NCI-H2029 treated with DMSO at 0.1 percent for 48 hours (cell line): ENCODE data around the gene WDFY4.

Experiments
- DNase-seq: peaks from one replicate; lab custom pipeline; 2025; lab: John Stamatoyannopoulos, UW

Gene WDFY4

DNA sequence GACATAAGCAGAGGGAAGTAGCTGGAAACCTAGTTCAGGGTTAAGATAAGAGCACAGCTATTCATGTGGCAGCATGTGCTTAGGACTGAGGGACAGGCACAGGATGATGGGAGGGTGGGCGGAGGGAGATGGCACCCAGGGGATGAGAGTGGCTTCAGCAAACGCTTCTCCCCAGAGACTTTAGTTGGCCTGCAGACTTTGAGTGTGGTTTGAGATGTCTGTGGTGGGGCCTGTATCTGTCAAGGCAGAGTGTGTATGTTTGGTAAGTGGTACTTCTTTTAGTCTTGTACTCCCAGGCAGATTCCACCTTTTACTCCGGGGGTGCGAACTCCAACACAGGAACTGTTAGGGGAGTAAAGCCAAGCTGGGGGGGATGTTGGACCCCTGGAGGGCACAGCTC is 88.9 kb downstream of the WDFY4 start:
- no peak for DNase-seq

GRCh38 chr10:48774416-48775205 is 89.9 kb downstream of the WDFY4 start:
- no peak for DNase-seq

DNA sequence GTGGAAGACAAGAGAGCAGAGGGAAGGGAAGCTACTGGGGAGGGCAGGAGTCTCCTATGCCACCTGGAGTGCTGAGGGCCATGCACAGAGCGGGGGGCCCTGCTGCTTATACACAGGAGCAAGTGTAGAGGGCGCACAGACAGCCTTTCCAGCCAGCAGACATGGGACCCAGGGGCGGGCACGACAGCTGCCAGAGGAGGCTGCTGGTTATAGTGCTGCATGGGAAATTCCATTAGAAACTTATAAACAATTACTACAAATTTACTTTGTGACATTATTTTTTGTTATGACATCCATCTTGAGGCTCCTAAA is 90.5 kb downstream of the WDFY4 start:
- DNase-seq: no peak

- no peak for DNase-seq
Measured at GRCh38 chr10:48776005-48776522, 91.4 kb downstream of the WDFY4 start.

DNA sequence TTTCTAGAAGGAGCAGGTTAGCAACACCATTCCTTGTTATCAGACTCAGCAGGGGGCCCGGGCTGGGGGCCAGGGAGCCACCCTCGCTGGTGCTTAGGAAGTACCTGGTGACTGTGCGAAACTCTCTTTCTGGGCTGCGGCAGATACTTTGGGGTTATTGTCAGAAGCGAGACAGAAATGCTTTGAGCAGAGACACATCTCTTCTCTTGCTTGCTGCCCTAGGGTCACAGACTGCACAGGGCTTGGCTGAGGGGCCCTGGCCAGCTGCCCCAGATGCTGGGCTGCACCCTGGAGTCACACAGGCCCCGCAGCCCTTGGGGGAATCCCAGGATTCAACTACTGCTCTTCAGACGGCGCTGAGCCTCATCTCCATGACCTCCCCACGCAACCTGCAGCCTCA is 91.9 kb downstream of the WDFY4 start:
- no peak for DNase-seq

DNA sequence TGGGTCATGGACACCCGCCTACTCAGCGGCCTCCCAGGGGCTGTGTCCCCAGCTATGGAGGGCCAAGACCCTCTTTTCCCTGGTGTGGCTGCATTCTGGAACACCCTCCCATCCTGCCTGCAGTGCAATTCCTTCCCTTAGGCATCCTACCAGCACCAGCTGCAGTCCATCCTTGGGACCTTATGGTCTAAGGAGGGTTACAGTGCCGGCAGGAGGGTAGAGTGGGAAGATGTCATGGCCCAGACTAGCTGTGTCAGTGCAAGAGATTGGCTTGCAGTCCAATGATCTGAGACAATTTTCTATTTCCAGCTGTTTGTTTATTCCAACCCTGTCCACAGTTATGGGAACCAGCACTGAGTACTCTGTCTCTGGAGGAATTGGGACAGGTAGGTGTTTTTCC is 92.4 kb downstream of the WDFY4 start:
- no peak for DNase-seq

- DNase-seq: no peak
Measured at GRCh38 chr10:48778193-48778857, 93.7 kb downstream of the WDFY4 start.

- DNase-seq: no peak
Measured at GRCh38 chr10:48779077-48779476, 94.4 kb downstream of the WDFY4 start.

DNA sequence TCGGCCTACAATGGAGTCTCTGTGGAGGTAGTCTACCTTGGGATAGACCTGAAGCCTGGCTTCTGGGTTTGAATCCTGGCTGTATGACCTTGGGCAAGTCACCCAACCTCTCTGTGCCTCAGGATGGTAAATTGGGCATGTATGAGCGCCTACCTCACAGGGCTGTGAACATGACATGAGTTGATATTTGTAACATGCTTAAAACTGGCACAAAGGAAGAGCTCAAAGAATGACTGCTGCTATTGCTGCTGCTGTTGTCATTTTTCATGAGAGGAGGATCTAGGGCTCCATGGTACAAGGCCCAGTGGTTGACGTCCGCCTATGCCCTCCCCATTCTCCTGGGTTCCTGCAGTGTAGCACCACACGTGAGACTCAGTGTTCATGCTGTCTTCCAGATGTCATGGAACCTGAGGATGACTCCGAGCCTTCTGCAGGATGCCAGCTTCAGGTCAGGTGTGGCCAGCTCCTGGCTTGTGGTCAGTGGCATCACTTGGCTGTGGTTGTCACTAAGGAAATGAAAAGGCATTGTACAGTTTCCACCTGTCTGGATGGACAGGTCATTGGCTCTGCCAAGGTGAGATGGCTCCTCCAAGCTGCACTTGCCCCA is 95.0 kb downstream of the WDFY4 start:
- DNase-seq: no peak

GRCh38 chr10:48780341-48780740 is 95.7 kb downstream of the WDFY4 start:
- no peak for DNase-seq

DNA sequence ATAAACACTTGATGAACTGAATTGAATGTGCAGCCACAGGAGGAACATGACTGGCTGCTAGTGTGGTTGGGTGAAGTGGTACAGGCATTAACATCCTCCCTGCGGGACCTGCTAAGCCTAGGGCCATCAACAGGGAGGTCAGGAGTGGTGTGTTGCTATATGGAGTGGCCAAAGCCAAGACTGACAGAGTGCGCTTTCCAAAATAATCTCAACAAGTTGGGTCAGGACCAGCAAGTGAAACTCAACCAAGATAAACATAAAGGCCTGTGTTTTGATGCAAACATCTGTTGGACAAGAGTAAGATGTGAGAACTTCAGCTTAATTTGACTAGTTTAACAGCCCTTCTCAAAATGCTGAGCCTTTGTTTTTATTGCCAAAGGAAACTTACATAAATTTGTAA is 97.7 kb downstream of the WDFY4 start:
- DNase-seq: no peak

GRCh38 chr10:48784031-48784430 is 99.4 kb downstream of the WDFY4 start:
- no peak for DNase-seq

GRCh38 chr10:48785796-48786195 is 101.1 kb downstream of the WDFY4 start:
- no peak for DNase-seq

DNA sequence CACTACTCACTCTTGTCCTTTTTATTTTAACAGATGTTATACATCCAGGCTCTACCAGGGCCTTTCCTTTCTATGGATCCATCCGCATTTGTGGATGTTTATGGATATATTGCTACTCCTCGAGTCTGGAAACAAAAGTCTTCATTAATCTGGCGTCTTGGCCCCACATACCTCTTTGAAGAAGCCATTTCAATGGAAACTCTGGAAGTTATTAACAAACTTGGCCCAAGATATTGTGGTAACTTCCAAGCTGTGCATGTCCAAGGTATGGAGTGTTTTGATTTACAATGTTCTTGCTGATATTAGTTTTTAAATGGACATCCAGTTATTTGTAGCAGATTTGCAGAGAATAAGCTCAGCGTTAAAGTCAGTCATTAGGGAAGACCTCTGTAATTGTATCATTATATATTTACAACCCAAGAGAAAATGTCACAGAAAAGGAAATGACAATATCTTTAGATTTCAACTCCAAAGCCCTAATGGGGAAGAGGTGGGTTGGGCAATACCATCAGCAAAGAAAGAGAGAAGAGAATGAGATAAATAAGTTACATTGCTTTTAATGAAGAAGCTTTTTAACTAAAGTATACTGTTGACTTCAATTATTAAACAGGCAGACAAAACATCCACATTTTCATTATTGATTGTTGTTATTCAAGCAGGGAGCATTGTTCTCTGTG is 102.1 kb downstream of the WDFY4 start:
- no peak for DNase-seq

GRCh38 chr10:48788554-48788953 is 103.9 kb downstream of the WDFY4 start:
- no peak for DNase-seq

DNA sequence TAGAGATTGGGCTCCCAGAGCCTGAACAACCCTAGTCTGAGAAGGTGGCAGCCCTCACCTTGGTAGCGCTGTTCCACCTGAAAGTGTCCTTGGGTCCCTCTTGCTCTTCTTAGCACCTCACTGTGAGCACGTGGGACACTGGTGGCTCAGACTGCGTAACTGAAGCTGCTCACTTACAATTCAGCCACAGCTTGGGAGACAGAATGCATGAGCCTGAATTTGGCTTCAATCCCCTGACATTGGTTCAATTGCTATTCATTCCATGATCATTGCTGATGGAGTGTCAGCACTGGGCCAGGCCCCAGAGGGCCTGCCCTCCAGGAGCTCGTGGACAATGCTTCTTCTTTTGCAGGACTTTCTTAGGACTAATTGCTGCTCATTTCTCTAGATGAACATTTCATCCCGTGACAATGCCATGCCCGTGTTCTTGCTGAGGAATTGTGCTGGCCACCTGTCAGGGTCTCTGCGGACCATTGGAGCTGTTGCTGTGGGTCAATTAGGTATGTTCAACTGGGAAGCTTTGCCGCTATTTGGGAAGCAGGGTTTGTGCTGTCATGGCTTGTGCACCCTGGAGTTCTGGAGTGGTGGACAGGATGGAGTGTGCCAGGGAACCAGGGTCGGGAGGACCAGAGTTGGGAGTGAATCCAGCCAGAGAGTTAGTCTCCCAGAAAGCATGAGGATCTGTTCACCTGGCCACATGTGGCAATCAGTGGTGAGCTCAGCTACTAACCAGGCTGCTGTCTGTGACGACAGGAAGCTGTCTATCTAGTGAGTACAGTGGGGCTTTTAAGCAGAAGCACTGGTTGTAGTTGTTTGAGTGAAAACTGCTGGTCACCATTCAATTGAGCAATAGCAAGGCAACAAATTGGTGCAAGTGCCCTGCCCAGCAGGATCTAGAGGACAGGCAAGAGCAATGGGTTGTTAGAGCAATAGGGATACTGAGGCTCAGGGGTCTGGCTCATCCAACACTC is 105.1 kb downstream of the WDFY4 start:
- no peak for DNase-seq

GRCh38 chr10:48790457-48791044 is 105.9 kb downstream of the WDFY4 start:
- no peak for DNase-seq

DNA sequence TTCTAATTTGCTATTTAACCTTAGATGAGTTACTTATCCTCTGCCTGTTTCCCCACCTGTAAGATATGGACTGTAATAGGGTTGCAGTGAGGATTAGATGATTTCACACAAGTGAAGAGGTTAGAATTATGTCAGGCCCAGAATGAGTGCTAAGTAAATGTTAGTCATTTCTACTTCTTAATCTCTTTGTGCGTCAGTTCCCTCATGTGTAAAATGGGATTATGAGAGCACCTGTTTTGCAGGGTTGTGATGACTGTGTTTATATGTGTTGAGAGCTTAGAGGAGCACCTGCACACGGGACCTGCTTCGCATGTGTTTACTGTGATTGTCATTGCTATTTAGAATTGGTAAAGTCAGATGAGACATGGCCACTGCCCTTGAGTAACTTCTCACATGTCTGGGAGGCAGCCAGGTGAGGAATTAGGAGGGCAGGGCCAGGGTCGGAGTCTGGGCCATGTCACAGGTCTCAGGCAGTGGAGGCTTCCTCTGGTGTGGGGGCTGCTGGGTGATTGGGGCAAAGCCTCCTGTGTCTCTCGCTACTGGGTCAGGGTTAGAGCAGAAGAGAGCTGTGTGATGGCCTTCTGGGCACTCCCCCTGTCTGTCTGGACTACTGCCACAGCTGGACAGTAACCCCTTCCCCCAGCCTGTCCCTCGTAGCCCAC is 106.7 kb downstream of the WDFY4 start:
- no peak for DNase-seq

GRCh38 chr10:48792121-48792520 is 107.4 kb downstream of the WDFY4 start:
- DNase-seq: no peak

DNA sequence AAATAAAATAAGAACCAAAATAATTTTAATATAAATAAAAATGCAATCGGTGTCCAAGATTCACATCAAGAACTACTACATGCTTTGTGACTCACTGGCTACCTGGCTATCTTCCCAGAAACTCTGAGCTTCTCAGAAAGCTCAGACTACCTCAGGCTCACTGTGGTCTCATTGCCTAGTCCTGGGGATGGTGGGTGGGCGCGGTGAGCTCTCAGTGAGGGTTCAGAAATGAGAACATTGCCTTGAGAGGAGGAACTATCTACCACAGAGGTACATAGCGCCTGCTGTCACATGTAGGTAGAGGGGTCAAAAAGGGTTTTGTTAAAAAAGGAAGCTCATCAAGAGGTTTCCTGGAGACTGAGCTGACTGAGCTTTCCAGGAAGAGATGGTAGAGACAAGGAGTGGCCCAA is 108.0 kb downstream of the WDFY4 start:
- no peak for DNase-seq

GRCh38 chr10:48794074-48794473 is 109.4 kb downstream of the WDFY4 start:
- DNase-seq: no peak
